ENCODE measurements around the gene PROK1. TPM values are rescaled to one million over a fixed set of nuclear protein-coding genes. Genes with fewer than 3 reads are reported as not detected.

The PROK1 gene
- total RNA-seq, 2 experiments from 2014 or later = not detected

DNA sequence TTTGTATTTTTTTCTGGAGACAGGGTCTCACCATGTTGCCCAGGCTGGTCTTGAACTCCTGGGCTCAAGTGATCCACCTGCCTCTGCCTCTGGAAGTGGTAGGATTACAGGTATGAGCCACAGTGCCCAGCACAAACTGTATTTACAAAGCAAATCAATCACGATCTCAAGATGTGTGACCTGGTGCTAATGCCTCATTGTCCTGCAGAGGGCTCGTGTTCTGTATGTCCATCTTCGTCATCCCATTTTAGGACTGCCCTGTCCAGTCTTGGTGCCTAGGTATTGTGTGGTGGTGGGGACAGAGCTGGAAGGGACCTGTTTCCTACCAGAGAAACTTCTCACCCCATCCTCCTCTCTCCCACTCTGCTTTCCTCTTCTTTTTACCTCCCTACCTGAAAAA is 20.2 kb downstream of the PROK1 start:
- Histone ChIP-seq H3K36me3 (ENCODE audit: insufficient read depth, low read length) (no peaks in the 10 kb centered on the region), H3K27me3 (ENCODE audit: control insufficient read depth in 1 of 2, insufficient read depth in 2 of 2, low read length in 2 of 2) (no peaks in the 10 kb centered on the region), H3K4me3 (ENCODE audit: low read length) (no peak overlapping the region), H3K9me3 (ENCODE audit: control insufficient read depth in 1 of 2, insufficient read depth in 1 of 2, low read length in 2 of 2) (no peaks in the 10 kb centered on the region), H3K4me1 (ENCODE audit: insufficient read depth, low read length) (no peaks in the 10 kb centered on the region), H3K27ac (ENCODE audit: low read depth in 1 of 2, low read length in 2 of 2) (no peak overlapping the region)
- peaks cover 6% of the 10 kb centered on the region for H3K27me3 Mint-ChIP-seq
- POLR2A ChIA-PET = no interaction called here
- CTCF ChIA-PET = no interaction called here
- intact Hi-C loops (cut with DNase I, micrococcal nuclease) = no loop called here
- TF ChIP-seq, protein P1, sequence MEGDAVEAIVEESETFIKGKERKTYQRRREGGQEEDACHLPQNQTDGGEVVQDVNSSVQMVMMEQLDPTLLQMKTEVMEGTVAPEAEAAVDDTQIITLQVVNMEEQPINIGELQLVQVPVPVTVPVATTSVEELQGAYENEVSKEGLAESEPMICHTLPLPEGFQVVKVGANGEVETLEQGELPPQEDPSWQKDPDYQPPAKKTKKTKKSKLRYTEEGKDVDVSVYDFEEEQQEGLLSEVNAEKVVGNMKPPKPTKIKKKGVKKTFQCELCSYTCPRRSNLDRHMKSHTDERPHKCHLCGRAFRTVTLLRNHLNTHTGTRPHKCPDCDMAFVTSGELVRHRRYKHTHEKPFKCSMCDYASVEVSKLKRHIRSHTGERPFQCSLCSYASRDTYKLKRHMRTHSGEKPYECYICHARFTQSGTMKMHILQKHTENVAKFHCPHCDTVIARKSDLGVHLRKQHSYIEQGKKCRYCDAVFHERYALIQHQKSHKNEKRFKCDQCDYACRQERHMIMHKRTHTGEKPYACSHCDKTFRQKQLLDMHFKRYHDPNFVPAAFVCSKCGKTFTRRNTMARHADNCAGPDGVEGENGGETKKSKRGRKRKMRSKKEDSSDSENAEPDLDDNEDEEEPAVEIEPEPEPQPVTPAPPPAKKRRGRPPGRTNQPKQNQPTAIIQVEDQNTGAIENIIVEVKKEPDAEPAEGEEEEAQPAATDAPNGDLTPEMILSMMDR (IDR thresholded peaks at IDR 0.05) = no peak
- no peaks in the 10 kb centered on the region for H3K36me3 Mint-ChIP-seq (ENCODE audit: low read depth)
- no peaks in the 10 kb centered on the region for H3K9me3 Mint-ChIP-seq
- no peak overlapping the region for H3K27ac Mint-ChIP-seq
- no peaks in the 10 kb centered on the region for H3K4me1 Mint-ChIP-seq (ENCODE audit: low read depth)
- ATAC-seq (ENCODE audit: poor library complexity) (no peak), DNase-seq (no peak)
- H3K4me3 Mint-ChIP-seq = no peak overlapping the region

DNA sequence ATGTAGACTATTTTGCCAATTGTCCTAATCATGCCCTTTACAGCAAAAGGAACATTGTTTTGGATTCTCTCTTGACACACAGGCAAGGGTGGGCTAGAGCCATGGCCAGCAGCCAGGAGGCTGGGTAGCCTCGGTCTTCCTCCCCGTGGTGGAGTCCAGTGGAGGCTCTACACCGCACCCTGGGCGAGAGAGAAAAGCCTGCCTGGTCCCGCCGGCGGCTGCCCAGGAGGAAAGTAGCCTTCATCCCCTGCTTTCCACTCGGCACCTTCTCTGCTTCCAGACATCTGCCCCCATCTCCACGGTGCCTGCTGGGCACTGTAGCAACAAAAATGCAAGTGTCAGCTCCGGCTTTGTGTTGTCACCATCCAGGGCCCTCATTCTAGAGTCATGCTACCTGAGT is 21.6 kb downstream of the PROK1 start:
- no peak overlapping the region for H3K4me3 ChIP-seq (ENCODE audit: low read length)
- Mint-ChIP-seq H3K27me3 (peaks cover 6% of the 10 kb centered on the region), H3K4me1 (ENCODE audit: low read depth) (no peaks in the 10 kb centered on the region), H3K4me3 (no peak overlapping the region), H3K9me3 (no peaks in the 10 kb centered on the region), H3K27ac (no peak overlapping the region), H3K36me3 (ENCODE audit: low read depth) (no peaks in the 10 kb centered on the region)
- POLR2A ChIA-PET = no interaction called here
- H3K27me3 ChIP-seq (ENCODE audit: control insufficient read depth in 1 of 2, insufficient read depth in 2 of 2, low read length in 2 of 2) = no peaks in the 10 kb centered on the region
- H3K36me3 ChIP-seq (ENCODE audit: insufficient read depth, low read length) = no peaks in the 10 kb centered on the region
- ATAC-seq (ENCODE audit: poor library complexity) (no peak), DNase-seq (no peak)
- no peaks in the 10 kb centered on the region for H3K4me1 ChIP-seq (ENCODE audit: insufficient read depth, low read length)
- no peak overlapping the region for H3K27ac ChIP-seq (ENCODE audit: low read depth in 1 of 2, low read length in 2 of 2)
- CTCF ChIA-PET = no interaction called here
- no peaks in the 10 kb centered on the region for H3K9me3 ChIP-seq (ENCODE audit: control insufficient read depth in 1 of 2, insufficient read depth in 1 of 2, low read length in 2 of 2)
- intact Hi-C loops (cut with DNase I, micrococcal nuclease) = no loop called here
- TF ChIP-seq, protein P1 (IDR thresholded peaks at IDR 0.05) = no peak

DNA sequence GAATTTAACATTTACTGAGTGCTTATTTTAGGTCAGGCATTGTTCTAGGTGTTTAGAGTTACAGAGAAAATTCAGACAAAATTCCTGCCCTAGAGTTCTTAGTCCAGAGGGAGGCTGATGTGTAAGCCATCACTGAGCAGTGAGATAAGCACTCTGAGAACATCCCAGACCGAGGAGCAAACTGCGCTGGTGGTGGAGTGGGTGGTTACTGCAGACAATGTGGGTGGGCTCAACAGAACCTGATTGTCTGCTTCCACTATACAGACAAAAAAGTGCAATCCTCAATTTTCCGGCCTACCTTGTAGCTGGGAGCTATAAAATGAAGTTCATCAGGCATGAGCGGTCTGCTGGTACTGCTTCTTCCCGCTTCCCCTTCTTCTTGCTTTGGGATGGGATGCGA is 23.5 kb downstream of the PROK1 start:
- Histone ChIP-seq H3K27ac (ENCODE audit: low read depth in 1 of 2, low read length in 2 of 2) (no peak overlapping the region), H3K36me3 (ENCODE audit: insufficient read depth, low read length) (no peaks in the 10 kb centered on the region), H3K4me1 (ENCODE audit: insufficient read depth, low read length) (no peaks in the 10 kb centered on the region), H3K4me3 (ENCODE audit: low read length) (no peak overlapping the region), H3K9me3 (ENCODE audit: control insufficient read depth in 1 of 2, insufficient read depth in 1 of 2, low read length in 2 of 2) (no peaks in the 10 kb centered on the region), H3K27me3 (ENCODE audit: control insufficient read depth in 1 of 2, insufficient read depth in 2 of 2, low read length in 2 of 2) (no peaks in the 10 kb centered on the region)
- Mint-ChIP-seq H3K27ac (no peak overlapping the region), H3K36me3 (ENCODE audit: low read depth) (no peaks in the 10 kb centered on the region), H3K4me3 (no peak overlapping the region), H3K9me3 (no peaks in the 10 kb centered on the region), H3K27me3 (peaks cover 6% of the 10 kb centered on the region), H3K4me1 (ENCODE audit: low read depth) (no peaks in the 10 kb centered on the region)
- ATAC-seq (ENCODE audit: poor library complexity) (no peak), DNase-seq (no peak)
- TF ChIP-seq, protein P1 (IDR thresholded peaks at IDR 0.05) = no peak
- POLR2A ChIA-PET = no interaction called here
- CTCF ChIA-PET = no interaction called here
- intact Hi-C loops (cut with DNase I, micrococcal nuclease) = no loop called here

Data from CD4-positive, alpha-beta T cell (primary cell).